Measurements from ENCODE around the gene KIRREL3.
A peak's percentile ranks its signal among the peaks of the same experiment; 100 is the strongest.

Gene KIRREL3

DNA sequence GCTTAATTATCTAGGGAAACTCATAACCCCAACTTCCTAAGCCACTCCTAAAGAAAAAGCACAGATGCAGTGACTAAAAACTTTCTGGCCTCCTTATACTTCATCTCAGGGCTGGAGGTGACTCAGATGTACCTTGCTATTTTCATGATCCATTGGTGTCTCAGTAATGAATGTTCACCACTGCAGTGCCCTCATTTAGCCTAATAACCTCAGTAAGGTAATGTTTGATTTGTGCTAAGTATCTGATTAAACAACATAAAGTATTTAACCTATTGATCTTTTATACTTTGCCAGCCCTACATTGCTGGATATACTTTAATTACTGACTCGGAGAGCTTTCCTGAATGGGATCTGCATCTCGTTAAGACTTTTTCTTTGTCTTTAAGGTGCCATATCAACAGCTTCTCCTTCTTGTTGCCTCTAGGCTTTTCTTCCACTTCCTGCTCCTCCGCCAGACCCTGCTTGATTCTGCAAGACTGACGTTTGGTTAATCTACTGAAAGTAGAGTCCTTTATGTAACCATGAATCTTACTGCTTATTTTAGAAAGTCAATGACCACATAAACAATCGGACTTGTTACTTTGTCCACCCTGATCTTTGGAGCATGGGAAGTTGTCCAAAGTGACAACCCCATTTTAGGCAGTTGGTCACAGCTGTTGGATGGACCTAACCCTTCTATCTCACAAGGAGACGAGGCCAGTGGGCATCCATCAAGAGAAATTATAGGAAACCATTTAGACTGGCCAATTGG is 342.1 kb downstream of the KIRREL3 start:
- DNase-seq: no peak

DNA sequence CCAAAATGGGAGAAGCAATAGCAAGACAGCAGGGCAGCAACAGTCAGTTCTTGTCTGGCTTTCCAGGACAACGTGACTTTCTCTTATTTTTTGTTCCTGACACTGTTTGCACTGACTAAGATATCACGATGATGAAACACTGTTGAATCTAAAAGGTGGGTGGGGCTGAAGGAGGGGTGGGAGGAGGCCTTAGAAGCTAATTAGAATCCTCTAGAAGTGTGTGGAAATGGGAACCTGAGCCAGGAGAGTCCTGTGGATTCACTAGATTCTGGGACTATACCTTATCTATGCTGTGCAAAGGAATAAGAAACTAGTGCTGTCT is 344.8 kb downstream of the KIRREL3 start:
- no peak for DNase-seq

DNA sequence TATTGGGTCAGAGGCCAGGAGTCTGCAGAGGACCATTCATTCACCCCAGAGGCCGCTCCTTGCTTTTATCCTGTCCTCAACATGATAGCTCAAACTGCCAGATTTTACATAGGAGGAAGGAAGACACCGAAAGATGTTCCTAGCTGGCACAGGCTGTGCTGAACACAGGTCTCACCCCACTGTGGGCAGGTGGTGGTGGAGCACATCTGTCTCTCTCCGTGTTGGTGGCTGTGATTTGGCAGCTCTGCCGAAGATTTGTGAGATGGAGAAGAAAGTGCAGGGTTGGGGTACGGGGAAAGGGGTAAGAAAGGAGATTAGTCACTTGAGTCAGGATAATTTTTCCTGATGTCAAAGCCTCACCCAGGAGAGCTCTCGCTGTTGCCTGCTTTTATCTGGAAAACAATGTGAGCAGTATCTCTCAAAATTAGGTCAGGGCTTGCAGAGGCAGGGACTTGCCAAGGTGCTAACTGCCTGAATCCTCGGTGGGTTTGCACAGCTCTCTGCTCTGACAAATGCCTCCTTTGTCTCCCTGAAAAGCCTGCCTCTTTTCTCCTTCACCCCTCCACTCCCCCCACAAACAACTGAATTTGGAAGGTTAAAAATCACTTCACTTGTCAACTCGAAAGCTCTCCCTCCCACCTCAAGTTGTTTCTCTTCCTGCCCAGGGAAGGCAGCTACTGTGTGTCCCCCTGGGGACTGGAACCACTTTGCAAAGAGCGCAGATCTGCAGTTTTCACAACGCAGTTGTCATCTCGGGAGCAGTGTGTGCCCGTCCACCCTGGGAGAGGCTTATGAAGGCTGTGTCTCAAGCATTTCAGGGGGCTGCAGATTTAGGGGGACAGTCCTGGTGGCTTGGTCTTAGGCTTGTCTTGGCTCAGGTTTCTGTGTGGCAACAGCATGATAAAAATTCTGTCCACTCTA is 345.4 kb downstream of the KIRREL3 start:
- no peak for DNase-seq

DNA sequence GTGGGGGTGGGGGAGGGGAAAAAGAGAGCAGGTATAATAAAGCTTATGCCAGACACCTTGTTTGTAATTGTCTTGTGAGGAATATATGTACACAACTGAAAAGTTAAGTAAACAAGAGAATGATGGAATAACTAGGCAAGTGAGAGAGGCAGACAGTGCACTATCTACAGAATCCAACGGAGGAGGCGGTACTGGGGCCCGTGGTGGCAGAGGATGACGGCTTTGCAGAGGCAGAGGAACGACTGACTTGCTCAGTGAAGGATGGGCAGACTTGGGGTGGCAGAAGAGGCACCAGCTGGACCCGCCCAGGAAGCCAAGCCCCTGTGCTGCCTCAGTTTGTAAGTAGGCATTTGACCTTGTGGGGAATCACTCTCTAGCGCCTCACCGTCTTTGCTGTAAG is 347.5 kb downstream of the KIRREL3 start:
- DNase-seq: no peak

DNA sequence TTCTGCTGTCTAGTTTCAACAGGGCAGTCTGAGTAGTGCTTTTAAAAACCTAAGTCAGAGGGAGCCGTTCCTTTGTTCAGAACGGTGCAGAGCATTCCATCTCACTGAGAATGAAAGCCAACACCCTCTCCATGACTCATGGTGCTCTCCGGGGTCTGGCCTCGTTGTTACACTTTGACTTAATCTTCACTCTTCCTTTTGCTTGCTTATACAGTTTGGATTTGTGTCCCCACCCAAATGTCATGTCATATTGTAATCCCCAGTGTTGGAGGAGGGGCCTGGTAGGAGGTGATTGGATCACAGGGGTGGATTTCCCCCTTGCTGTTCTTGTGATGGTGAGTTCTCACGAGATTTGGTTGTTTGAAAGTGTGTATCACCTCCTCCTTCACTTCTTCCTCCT is 352.8 kb downstream of the KIRREL3 start:
- DNase-seq: no peak

DNA sequence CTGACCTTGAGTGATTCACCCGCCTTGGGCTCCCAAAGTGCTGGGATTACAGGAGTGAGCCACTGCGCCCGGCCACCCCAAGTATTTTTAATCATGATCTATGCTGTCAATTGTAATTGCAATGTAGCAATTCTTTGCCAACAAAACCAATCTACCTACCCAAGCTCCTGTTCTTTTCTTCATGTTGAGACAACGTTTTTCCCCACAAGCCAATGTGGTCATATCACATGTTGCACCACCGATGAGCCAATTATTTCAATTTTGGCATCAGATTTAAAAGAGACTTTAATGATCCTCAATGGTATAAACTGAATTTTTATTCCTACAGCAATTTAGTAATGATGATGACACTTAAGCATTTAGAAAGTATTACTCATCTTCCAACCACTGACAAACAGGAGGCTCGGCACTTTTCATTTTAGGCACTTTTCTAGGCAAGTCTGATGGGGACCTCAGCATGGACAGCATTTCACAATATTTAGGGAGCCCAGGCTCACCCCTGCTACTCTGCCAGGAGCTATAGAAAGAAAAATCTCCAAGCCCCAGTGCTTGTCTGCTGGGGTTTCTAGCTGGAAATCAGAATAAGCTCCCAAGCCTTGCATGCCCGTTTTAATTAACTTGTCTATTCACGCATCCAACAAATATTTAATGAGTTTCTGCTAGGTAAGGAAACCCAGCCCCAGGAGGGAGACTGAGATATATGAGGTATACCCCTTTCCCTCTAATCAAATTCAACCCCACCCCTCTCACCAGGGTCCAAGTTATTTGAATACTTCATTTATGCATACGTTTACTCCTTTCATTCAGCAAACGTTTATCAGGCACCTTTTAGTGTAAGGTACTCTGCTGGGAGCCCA is 353.6 kb downstream of the KIRREL3 start:
- DNase-seq: no peak

DNA sequence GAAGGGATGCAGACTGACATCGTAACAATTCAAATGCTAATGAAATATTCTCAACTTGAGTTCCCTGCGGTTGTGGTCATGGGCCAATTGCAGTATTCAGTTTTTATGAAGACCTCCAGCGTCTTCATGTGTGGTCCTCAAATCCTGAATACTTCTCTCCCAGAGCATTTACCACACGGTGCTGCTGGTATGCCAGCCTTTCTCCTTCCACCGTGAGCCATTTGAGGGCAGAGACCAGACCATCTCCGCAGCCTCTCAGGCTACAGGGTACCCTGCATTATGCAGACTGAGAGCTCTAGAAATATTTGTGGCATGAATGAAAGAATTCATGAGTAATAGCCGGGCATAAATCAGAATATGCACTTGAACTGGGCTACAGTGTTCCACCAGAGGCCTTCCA is 355.4 kb downstream of the KIRREL3 start:
- DNase-seq: no peak

DNA sequence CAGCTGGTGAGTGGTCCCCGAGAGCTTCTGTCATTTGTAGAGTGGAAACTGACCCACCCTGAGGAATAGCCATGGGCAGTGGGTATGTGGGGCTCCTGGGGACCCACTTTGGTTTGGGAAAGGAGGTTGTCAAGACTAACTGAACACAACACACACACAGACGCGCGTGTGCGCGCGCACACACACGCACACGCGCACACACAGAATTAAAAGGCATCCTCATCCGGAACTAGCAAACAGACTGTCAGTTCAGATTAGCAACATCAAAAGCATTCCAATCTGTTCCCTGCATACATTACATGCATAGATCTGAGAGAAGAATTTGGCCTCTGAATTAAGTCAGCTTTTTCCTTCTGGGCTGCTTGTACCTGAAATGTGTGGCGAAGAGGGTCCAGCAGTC is 360.4 kb downstream of the KIRREL3 start:
- no peak for DNase-seq

DNA sequence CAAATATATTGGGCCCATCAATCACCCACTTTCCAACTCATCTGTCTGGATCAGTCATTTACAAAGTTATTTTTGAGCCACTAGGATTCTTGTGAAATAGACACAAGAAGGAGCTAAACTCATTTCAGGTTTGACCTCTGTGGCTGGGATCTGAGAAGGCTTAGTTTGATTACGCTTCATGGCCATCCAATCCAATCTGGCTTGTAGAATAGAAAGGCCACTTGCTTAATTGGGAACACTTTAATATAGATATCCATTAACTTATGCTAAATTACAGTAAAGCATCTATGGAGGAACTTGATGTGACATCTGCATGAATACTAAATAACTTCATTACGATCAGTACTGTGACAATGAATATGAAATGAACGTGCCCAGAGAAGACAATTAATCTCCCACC is 360.9 kb downstream of the KIRREL3 start:
- DNase-seq: no peak

DNA sequence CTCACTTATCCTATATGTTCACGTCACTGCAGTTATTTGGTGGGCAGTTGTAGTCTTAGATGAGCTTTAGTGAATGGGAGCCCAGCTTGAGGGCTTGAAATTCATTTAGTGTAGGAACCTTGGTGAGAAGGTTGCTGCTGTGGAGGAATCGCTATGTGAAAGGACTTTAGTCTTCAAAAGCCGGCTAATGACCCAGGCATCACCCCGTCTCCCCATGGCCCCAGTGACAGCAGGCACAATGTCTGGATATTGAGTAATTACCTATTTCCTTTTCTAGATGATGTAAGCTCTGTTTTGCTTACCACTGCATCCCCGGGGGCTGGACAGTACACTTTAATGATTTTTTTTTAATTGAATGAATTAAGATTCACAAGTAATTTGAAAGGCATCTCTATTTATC is 361.9 kb downstream of the KIRREL3 start:
- no peak for DNase-seq

DNA sequence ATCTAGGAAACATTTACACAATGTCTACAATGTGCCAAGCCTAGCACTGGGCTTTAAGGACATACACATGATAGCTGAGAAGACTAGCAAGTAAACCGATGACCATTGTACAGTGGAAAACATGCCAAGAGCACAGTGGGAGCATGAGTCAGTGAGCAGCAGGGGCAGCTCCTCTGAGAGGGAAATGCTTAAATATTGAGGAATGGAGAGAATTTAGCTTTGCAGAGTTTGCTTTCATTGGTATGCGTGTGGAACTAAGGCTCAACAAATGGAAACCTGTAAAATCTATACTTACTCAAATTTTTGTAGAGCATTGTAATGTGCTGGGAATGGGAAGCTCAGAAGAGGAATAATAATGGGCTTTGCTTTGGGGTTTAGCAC is 362.8 kb downstream of the KIRREL3 start:
- no peak for DNase-seq

DNA sequence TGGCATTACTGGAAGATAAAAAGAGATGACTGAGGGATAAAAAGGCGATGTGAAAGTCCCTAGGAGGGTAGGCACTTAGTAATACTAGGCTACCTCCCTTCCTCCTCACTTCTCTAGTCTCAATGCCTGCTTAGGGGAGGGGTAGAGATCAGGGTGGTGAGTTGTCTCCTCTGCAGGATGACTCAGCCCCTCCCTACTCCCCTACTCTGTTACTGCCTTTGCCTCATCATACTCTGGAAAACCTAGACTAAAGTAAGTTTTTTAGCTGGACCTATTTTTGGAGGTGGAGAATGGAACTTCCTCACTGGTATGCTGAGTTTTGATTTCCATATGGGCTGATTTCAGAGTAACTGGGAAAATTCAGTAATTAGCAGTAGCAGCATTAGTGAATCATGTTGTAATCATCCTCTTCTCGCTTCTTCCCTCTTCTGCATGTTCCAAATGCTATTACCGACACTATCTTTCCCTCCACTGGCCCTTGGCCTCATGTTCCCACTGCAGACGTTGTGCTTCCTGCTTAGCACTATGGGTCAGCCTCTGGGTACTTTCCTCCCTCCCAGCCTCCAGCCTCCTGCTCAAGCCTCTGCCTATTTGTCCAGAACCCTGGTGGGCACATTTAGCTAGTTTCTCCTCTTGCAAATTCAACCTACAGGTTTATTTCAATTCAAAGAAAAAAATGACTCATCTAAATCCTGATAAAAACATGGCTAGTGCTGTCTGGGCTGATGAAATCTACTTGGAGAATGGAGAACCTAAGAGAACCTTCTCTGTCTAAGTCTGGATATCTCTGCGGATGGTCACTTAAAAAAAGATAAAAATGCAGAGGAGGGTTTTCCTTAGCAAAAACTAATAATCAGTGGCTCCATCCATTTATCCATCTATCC is 363.4 kb downstream of the KIRREL3 start:
- DNase-seq: no peak

DNA sequence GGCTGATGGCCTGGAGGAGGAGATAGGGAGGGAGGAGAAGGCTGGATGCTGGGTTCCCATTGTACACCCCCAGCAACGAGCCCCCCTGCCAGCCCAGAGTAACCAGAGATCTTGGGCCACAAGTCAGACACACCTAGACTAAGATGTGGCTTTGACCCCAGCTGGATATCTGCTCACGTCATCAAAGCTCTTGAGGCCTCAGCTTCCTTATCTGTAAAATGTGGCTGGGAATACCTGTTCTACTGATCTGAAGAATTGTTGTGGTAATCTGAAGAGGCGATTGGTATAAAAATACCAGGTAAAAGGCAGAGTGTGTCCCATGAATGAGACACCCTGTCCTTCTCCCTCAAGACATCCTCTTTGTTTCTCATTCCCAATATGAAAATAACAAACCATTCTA is 365.1 kb downstream of the KIRREL3 start:
- no peak for DNase-seq

DNA sequence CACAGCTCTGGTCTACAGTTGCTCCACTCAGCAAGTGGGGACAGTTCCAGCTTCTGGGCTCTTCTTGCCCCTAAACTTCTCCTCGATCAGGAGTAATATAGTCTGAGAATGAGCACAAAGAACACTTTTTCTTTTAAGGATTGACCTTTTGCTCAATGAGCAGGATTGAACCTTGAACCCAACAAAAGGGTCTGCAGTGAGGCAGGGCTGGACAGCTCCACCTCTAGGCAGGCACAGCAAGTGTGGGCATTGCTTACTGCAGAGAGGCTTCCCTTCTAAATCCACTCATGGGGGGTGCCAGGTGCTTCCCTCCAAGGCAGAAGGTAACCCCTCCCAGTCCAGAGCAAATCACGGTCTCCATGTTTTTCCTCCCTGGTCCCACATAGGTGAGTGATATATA is 365.6 kb downstream of the KIRREL3 start:
- DNase-seq: no peak

DNA sequence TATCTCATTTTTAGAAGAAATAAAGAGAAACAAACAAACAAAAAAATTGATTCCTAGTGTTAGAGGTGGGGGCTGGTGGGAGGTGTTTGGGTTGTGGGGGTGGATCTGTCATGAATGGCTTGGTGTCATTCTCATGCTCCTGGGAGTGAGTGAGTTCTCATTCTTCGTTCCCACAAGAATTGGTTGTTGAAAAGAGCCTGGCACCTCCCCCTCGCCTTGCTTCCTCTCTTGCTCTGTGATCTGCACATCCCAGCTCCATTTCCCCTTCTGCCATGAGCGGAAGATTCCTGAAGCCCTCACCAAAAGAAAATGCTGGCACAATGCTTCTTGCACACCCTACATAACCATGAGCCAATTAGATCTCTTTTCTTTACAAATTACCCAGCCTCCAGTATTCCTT is 367.2 kb downstream of the KIRREL3 start:
- DNase-seq: no peak

DNA sequence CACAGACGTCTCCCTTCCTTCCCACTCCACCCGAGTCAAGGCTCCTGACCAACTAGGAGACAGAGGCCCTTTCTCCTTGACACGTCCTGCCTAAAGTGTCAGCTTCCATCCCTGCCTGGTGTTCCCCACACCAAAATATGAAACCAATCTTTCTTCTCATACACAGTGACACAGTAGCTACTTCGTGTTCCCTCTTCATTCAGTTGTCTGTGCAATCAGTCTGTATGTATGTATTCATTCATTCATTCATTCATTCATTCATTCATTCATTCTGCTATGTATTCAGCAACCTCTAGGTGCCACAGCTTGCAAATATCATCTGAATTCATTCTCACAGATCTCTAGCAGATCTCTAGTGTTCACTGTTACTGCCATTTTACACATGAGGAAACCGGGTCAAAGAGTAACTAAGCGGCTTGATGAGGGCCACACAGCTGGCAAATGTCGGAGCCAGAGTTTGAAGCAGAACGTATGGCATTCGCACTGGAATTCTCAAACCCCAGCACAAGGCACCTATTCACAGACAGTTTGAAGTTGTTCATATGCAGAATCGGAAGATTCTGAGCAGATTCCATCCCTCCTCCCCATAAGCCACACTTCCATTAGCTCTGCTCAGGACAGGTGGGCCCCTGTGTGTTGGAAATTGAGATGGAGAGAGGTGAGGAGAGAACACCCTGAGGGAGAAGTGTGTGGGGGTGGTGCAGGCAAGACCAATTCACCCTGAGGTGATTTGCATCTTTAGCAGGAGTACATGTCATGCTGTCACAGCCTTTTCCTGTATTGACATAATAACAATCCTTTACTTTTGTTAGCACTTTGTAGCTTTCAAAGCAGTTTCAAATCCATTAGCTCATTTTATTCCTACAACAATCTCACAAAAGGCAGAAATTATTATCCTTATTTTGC is 369.4 kb downstream of the KIRREL3 start:
- no peak for DNase-seq

DNA sequence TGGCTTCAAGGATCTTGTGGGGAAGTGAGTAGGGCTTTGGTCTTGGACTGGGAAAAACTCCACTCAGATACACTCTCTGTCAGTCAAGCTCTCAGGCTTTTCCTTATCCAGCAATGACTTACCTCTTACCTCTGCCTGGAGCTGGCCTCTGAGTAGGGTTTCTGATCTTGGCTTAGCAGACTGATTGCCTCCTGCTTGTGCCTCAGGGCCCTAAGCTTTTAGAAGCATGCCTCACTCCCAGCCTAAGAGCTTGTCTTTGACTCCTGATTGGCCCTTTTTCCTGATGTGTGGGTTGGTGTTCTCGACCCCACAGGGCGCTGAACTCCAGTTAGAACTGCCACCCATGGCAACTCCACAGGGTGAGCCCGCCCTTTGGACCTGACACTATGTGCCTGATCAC is 370.1 kb downstream of the KIRREL3 start:
- no peak for DNase-seq

DNA sequence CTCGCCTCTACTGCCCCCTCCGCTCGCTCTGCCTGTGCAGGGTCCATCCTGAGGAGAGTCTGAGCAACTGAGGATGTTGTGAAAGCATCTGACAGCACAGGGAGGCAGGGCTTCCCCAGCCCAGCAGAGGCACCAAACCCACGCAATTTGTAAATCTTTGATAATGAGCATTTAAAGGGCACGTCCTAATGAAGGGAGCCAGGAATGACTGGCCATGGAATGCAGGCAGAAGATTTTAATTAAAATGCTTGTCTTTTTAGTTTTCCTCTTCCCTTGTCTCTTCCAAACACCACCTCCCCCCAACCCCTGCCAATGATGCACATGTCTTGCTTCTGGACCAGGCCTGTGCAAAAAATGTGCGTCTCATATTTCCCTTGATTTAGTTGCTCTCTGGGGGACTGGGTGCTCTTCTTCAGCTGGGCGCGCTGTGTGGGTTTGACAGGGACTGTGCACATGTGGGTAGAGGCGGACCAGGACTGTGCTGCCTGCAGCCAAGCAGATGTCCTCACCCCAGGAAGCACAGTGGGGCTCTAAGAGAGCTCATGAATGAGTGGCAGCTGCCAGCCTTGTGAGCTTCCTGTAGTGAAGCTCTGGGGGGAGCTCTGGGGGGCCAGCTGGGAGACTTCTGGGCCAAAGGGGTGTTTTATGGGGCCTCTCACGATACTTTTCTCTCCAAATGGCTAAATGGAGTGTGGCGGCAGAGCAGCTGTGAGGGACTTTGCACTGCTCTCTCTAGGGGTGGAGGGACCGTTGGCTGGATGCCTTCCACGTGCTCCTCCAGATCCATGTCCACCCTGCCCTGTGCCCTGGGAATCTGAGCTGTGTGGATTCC is 371.6 kb downstream of the KIRREL3 start:
- peak; percentile 40 for DNase-seq

DNA sequence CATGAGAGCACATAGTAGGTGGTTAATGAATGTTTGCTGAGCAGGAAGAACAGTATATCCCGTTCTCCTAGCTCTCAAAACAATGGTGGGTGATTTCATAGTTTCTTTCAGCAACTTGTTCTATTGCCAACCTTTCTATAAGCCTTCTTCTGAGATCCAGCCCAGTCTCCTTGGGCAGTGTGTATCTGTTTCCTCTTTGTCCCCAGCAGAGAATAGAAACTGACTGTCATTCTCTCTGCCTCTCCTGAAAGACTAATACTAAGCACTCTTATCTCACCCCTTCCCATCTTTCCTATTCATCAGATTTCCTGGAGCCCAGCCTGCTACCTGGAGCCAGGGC is 372.1 kb downstream of the KIRREL3 start:
- no peak for DNase-seq

DNA sequence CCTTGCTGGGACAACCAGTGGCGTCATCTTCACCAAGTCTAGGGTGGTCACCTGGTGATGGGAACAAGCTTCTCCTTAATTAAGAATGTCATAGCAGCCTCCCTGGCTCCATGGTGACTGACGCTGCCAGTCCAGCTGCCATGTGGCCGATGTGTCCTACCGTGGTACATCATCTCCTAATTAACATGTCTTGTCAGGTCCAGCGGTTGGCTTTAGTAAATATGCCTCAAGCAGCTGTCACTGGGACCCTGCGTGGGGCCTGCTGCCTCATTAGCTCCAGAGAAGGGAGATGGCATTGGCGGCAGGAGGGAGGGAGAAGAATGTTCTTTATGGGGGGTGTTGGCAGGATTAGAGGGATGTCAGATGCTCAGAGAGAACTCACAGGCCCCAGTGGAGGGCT is 373.1 kb downstream of the KIRREL3 start:
- no peak for DNase-seq

DNA sequence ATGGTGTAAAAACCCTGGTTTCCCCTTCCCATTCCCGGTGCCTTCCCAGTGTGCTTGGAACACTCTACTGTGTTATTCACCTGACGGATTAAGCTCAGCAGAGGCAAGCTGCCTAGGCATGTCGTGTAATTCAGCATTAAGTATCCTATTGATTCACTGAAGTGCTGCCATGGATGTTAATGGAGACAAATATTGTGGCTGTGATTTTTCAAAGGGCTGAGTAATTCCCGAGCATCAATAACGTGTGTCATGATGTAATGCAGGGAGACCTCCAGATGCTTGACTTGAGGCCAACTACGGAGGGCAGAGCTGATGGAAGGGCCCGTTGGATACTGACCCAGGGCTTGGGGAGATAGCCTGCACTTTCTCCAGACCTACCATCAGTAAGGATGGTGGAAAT is 376.1 kb downstream of the KIRREL3 start:
- DNase-seq: no peak
